GM19455 (cell line): ENCODE data around the gene NOTCH1.
A peak's percentile ranks its signal among the peaks of the same experiment; 100 is the strongest.

Experiments used
- ATAC-seq: cut with Tn5 transposase; IDR thresholded peaks from one replicate; pipeline ENCODE4 v1.9.1; 2021; ENCODE audit not compliant: unreplicated experiment

The NOTCH1 gene

GRCh38 chr9:136546697-136547501 is 1.1 kb upstream of the NOTCH1 start:
- ATAC-seq: peak; percentile 14

- no peak for ATAC-seq
Measured at GRCh38 chr9:136545692-136545964, 220 bp downstream of the NOTCH1 start.

- peak; percentile 25 for ATAC-seq
Measured at GRCh38 chr9:136544964-136545691, 720 bp downstream of the NOTCH1 start.

GRCh38 chr9:136544548-136544963 is 1.3 kb downstream of the NOTCH1 start:
- ATAC-seq: no peak

GRCh38 chr9:136543830-136544547 is 1.9 kb downstream of the NOTCH1 start:
- no peak for ATAC-seq

GRCh38 chr9:136543280-136543679 is 2.6 kb downstream of the NOTCH1 start:
- no peak for ATAC-seq

- no peak for ATAC-seq
Measured at GRCh38 chr9:136542241-136543040, 3.4 kb downstream of the NOTCH1 start.

GRCh38 chr9:136541709-136542108 is 4.1 kb downstream of the NOTCH1 start:
- no peak for ATAC-seq

GRCh38 chr9:136541179-136541578 is 4.7 kb downstream of the NOTCH1 start:
- ATAC-seq: no peak

GRCh38 chr9:136539427-136540421 is 6.1 kb downstream of the NOTCH1 start:
- no peak for ATAC-seq

- no peak for ATAC-seq
Measured at GRCh38 chr9:136538599-136539426, 7.0 kb downstream of the NOTCH1 start.

- ATAC-seq: no peak
Measured at GRCh38 chr9:136537896-136538598, 7.8 kb downstream of the NOTCH1 start.

- no peak for ATAC-seq
Measured at GRCh38 chr9:136537411-136537810, 8.4 kb downstream of the NOTCH1 start.

GRCh38 chr9:136536721-136537241 is 9.1 kb downstream of the NOTCH1 start:
- no peak for ATAC-seq

GRCh38 chr9:136536051-136536720 is 9.7 kb downstream of the NOTCH1 start:
- ATAC-seq: no peak

- no peak for ATAC-seq
Measured at GRCh38 chr9:136535070-136535469, 10.8 kb downstream of the NOTCH1 start.

GRCh38 chr9:136534366-136534765 is 11.5 kb downstream of the NOTCH1 start:
- ATAC-seq: no peak

GRCh38 chr9:136533775-136534157 is 12.1 kb downstream of the NOTCH1 start:
- ATAC-seq: no peak
